Natural killer cell (primary cell): ENCODE measurements around the gene INTS1. TPM values are rescaled to one million over a fixed set of nuclear protein-coding genes. Genes with fewer than 3 reads are reported as not detected.

Experiments
- ATAC-seq, 3 donors: fragments of 150-1000 bp in 2 of 3; fragments of 200-7000 bp in 1 of 3; cut with Tn5 transposase; 1 replicate in 1 of 3; 2 replicates in 2 of 3; pipeline ENCODE4 v1.10.0; 2021; ENCODE audit warnings: mild to moderate bottlenecking in 2 of 3, moderate library complexity in 2 of 3
- DNase-seq, 2 donors: peaks; one replicate each; pipeline versions ENCODE4 v3.0.0 to v3.0.0-alpha.2; 2013 to 2021; ENCODE audit warnings: mixed read lengths in 1 of 2
- H3K27ac ChIP-seq: one replicate; pipeline ENCODE4 v1.5.1; 2013; ENCODE audit warnings: mild to moderate bottlenecking, low read length
- H3K27me3 ChIP-seq: one replicate; pipeline ENCODE4 v1.6.1; 2013; ENCODE audit warnings: low read length; ENCODE audit not compliant: control insufficient read depth, insufficient read depth
- H3K36me3 ChIP-seq: one replicate; pipeline ENCODE4 v1.6.1; 2013; ENCODE audit warnings: low read length; ENCODE audit not compliant: control insufficient read depth, insufficient read depth
- H3K4me1 ChIP-seq: one replicate; pipeline ENCODE4 v1.6.1; 2013; ENCODE audit warnings: low read length; ENCODE audit not compliant: control insufficient read depth, insufficient read depth
- H3K4me3 ChIP-seq: one replicate; pipeline ENCODE4 v1.5.1; 2013; ENCODE audit warnings: low read length
- H3K9me3 ChIP-seq: one replicate; pipeline ENCODE4 v1.6.1; 2013; ENCODE audit warnings: low read length; ENCODE audit not compliant: control insufficient read depth, insufficient read depth
- H3K27ac Mint-ChIP-seq, 2 donors: one replicate each; pipeline ENCODE4 v1.8.0; 2022; ENCODE audit warnings: mild to moderate bottlenecking in 2 of 2, mixed read lengths in 2 of 2, moderate library complexity in 1 of 2
- H3K27me3 Mint-ChIP-seq, 2 donors: one replicate each; pipeline ENCODE4 v1.8.0; 2022; ENCODE audit warnings: low read depth in 2 of 2, mixed read lengths in 2 of 2
- H3K36me3 Mint-ChIP-seq: one replicate; pipeline ENCODE4 v1.8.0; 2022; ENCODE audit warnings: mixed read lengths
- H3K4me1 Mint-ChIP-seq, 2 donors: one replicate each; pipeline ENCODE4 v1.8.0; 2022; ENCODE audit warnings: mixed read lengths in 2 of 2
- H3K4me3 Mint-ChIP-seq: one replicate; pipeline ENCODE4 v1.8.0; 2022; ENCODE audit warnings: mild to moderate bottlenecking, moderate library complexity, mixed read lengths
- H3K9me3 Mint-ChIP-seq, 2 donors: one replicate each; pipeline ENCODE4 v1.8.0; 2022; ENCODE audit warnings: mixed read lengths in 2 of 2
- CTCF ChIP-seq: fragments of 200-600 bp; IDR thresholded peaks from one replicate; pipeline ENCODE4 v1.8.0; 2022; ENCODE audit warnings: antibody characterized with exemption
- WGBS: methylation state at CpG from one replicate; pipeline ENCODE4 v1.1.7; 2013; ENCODE audit warnings: missing lambda C conversion rate; ENCODE audit not compliant: insufficient coverage; 5-methylcytosine and 5-hydroxymethylcytosine counted together
- intact Hi-C: fragments of 100-400 bp; cut with micrococcal nuclease; formaldehyde crosslinking; loops from one replicate; pipeline ENCODE4 v1.14.2; 2022
- total RNA-seq, 4 donors: library from RNA; stranded (reverse); fragments of 120-200 nt in 1 of 4; gene quantifications; one replicate each; pipeline versions ENCODE4 v1.2.3 to v1.2.4, GENCODE V29; 2013 to 2022

INTS1 gene
- total RNA-seq, 3 donors from 2014 or later (not counting 1 experiment from before 2014, with no cell fraction given) = 92.7 to 115 (median 111) TPM

GRCh38 chr7:1500064-1500807 is 4.0 kb downstream of the INTS1 start:
- ATAC-seq = no peak
- H3K36me3 Mint-ChIP-seq = no peaks in the 10 kb centered on the region
- Histone ChIP-seq H3K36me3 (peaks cover 30% of the 10 kb centered on the region), H3K9me3 (no peaks in the 10 kb centered on the region), H3K4me3 (no peak overlapping the region), H3K4me1 (peaks cover 23% of the 10 kb centered on the region), H3K27ac (no peak overlapping the region), H3K27me3 (no peaks in the 10 kb centered on the region)
- intact Hi-C loops = no loop called here
- H3K4me1 Mint-ChIP-seq = peaks cover 27 to 35% of the 10 kb centered on the region in 2 donors
- TF ChIP-seq CTCF = no peak
- H3K27me3 Mint-ChIP-seq = no peaks in the 10 kb centered on the region
- no peak for DNase-seq
- H3K27ac Mint-ChIP-seq = peak overlapping the region in 1 of 2 donors; percentile 34
- WGBS = 98% methylated on average over 34 of the region's 34 CpGs
- H3K9me3 Mint-ChIP-seq = no peaks in the 10 kb centered on the region
- H3K4me3 Mint-ChIP-seq = no peak overlapping the region

- H3K9me3 Mint-ChIP-seq = no peaks in the 10 kb centered on the region
- peaks cover 30% of the 10 kb centered on the region for H3K36me3 ChIP-seq
- H3K4me3 ChIP-seq = no peak overlapping the region
- no peaks in the 10 kb centered on the region for H3K27me3 ChIP-seq
- no peak for DNase-seq
- peaks cover 19% of the 10 kb centered on the region for H3K4me1 ChIP-seq
- H3K4me3 Mint-ChIP-seq = no peak overlapping the region
- H3K9me3 ChIP-seq = no peaks in the 10 kb centered on the region
- no peak overlapping the region for H3K27ac Mint-ChIP-seq
- intact Hi-C loops = no loop called here
- no peaks in the 10 kb centered on the region for H3K27me3 Mint-ChIP-seq
- no peak for ATAC-seq
- H3K4me1 Mint-ChIP-seq = peaks cover 27 to 34% of the 10 kb centered on the region in 2 donors
- H3K27ac ChIP-seq = no peak overlapping the region
- no peak for TF ChIP-seq CTCF
- H3K36me3 Mint-ChIP-seq = no peaks in the 10 kb centered on the region
- 94% methylated on average over 32 of the region's 33 CpGs for WGBS
Observed at GRCh38 chr7:1499367-1500029, 4.7 kb downstream of the INTS1 start.

- 96% methylated on average over 55 of the region's 62 CpGs for WGBS
- no peak overlapping the region for H3K4me3 Mint-ChIP-seq
Observed at GRCh38 chr7:1498370-1499305, 5.6 kb downstream of the INTS1 start.

More at GRCh38 chr7:1498370-1499305, 5.6 kb downstream of the INTS1 start:
- H3K4me3 ChIP-seq = no peak overlapping the region
- peaks cover 17% of the 10 kb centered on the region for H3K4me1 ChIP-seq
- Mint-ChIP-seq H3K9me3 (no peaks in the 10 kb centered on the region), H3K4me1 (peaks cover 27 to 30% of the 10 kb centered on the region in 2 donors), H3K36me3 (no peaks in the 10 kb centered on the region), H3K27me3 (no peaks in the 10 kb centered on the region), H3K27ac (no peak overlapping the region)
- no peak for TF ChIP-seq CTCF
- no peaks in the 10 kb centered on the region for H3K27me3 ChIP-seq
- H3K9me3 ChIP-seq = no peaks in the 10 kb centered on the region
- intact Hi-C loops = no loop called here
- DNase-seq = no peak
- H3K36me3 ChIP-seq = peaks cover 30% of the 10 kb centered on the region
- H3K27ac ChIP-seq = no peak overlapping the region
- ATAC-seq = no peak
